GM23248 (cell line): ENCODE data around the gene WNT2.

Source experiments
- EZH2 ChIP-seq: fragments of 200-600 bp; sonication (generic); IDR thresholded peaks from 2 replicates; pipeline ENCODE4 v1.6.1; 2018; ENCODE audit warnings: antibody characterized with exemption, mild to moderate bottlenecking; ENCODE audit not compliant: insufficient read depth, poor library complexity, severe bottlenecking
- EZH2phosphoT487 ChIP-seq: fragments of 200-600 bp; sonication (generic); IDR thresholded peaks from 2 replicates; pipeline ENCODE4 v1.6.1; 2018; ENCODE audit warnings: antibody characterized with exemption, moderate library complexity, mild to moderate bottlenecking, low read depth; ENCODE audit not compliant: insufficient read depth

DNA sequence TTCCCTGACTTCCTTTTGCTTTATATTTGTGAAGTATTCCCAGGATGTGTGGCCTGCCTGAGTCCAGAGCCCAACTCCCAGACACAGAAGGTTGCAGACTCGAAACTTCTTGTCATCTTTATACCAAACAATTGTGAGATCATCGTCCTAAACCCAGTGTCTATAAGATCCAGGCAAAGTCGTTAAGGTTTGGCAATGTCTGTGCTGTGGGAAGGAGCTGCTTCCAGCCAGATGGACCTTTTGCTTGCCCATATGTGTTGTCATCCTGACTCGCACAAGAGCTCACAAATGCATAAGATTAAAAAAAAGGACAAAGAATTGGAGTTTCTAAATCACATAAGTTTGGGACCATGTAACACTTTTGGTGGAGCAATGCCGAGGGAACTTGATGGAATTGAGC lies 37.0 kb downstream of the WNT2 start:
- no peak for TF ChIP-seq EZH2
- no peak for TF ChIP-seq EZH2phosphoT487
